ENCODE measurements around the gene BRD1.

The BRD1 gene

GRCh38 chr22:49793871-49794270 is 33.8 kb downstream of the BRD1 start:
- Histone ChIP-seq H3F3A (ENCODE audit: control insufficient read depth, insufficient read depth) (no peaks in the 10 kb centered on the region; the same call in 1 of the 2 replicates), H3K27me3 (ENCODE audit: control insufficient read depth, low read length) (no peaks in the 10 kb centered on the region), H3K4me1 (ENCODE audit: control insufficient read depth, low read length) (no peaks in the 10 kb centered on the region), H3K4me3 (ENCODE audit: low read length) (no peak overlapping the region), H3K79me2 (ENCODE audit: control insufficient read depth, low read length) (peaks cover 82% of the 10 kb centered on the region), H4K20me1 (ENCODE audit: control insufficient read depth, insufficient read depth, low read depth, low read length) (peaks cover 6% of the 10 kb centered on the region), H3K9me2 (replicated peaks; ENCODE audit: control insufficient read depth, low read length) (no peaks in the 10 kb centered on the region), H3K27ac (ENCODE audit: low read depth, low read length) (no peak overlapping the region), H3K9me3 (ENCODE audit: control insufficient read depth, insufficient read depth, low read length) (no peaks in the 10 kb centered on the region), H3K4me2 (ENCODE audit: low read length) (no peak overlapping the region), H3K36me3 (ENCODE audit: control insufficient read depth, low read length) (peaks cover 94% of the 10 kb centered on the region)
- no peak for TF ChIP-seq EZH2phosphoT487 (IDR thresholded peaks at IDR 0.05; ENCODE audit: borderline replicate concordance, low read length)
- TF ChIP-seq CTCF (IDR thresholded peaks at IDR 0.05; ENCODE audit: low read depth, low read length, poor library complexity, severe bottlenecking) = no peak

- peaks cover 84% of the 10 kb centered on the region for H3K79me2 ChIP-seq (ENCODE audit: control insufficient read depth, low read length)
- no peak overlapping the region for H3K4me2 ChIP-seq (ENCODE audit: low read length)
- H3K4me3 ChIP-seq (ENCODE audit: low read length) = no peak overlapping the region
- H3K27ac ChIP-seq (ENCODE audit: low read depth, low read length) = no peak overlapping the region
- H3K4me1 ChIP-seq (ENCODE audit: control insufficient read depth, low read length) = no peaks in the 10 kb centered on the region
- no peaks in the 10 kb centered on the region for H3K9me2 ChIP-seq (replicated peaks; ENCODE audit: control insufficient read depth, low read length)
- H3K9me3 ChIP-seq (ENCODE audit: control insufficient read depth, insufficient read depth, low read length) = no peaks in the 10 kb centered on the region
- peaks cover 6% of the 10 kb centered on the region for H4K20me1 ChIP-seq (ENCODE audit: control insufficient read depth, insufficient read depth, low read depth, low read length)
- no peaks in the 10 kb centered on the region for H3K27me3 ChIP-seq (ENCODE audit: control insufficient read depth, low read length)
- H3K36me3 ChIP-seq (ENCODE audit: control insufficient read depth, low read length) = peaks cover 94% of the 10 kb centered on the region
- H3F3A ChIP-seq (ENCODE audit: control insufficient read depth, insufficient read depth) = no peaks in the 10 kb centered on the region; the same call in 1 of the 2 replicates
- no peak for TF ChIP-seq CTCF (IDR thresholded peaks at IDR 0.05; ENCODE audit: low read depth, low read length, poor library complexity, severe bottlenecking)
- TF ChIP-seq EZH2phosphoT487 (IDR thresholded peaks at IDR 0.05; ENCODE audit: borderline replicate concordance, low read length) = no peak
These were observed 34.4 kb downstream of the BRD1 start for GRCh38 chr22:49793296-49793695.

- peaks cover 85% of the 10 kb centered on the region for H3K79me2 ChIP-seq (ENCODE audit: control insufficient read depth, low read length)
- H3K27ac ChIP-seq (ENCODE audit: low read depth, low read length) = no peak overlapping the region
- no peaks in the 10 kb centered on the region for H3K27me3 ChIP-seq (ENCODE audit: control insufficient read depth, low read length)
- no peak for TF ChIP-seq CTCF (IDR thresholded peaks at IDR 0.05; ENCODE audit: low read depth, low read length, poor library complexity, severe bottlenecking)
- no peak for TF ChIP-seq EZH2phosphoT487 (IDR thresholded peaks at IDR 0.05; ENCODE audit: borderline replicate concordance, low read length)
- H3K4me3 ChIP-seq (ENCODE audit: low read length) = no peak overlapping the region
- no peaks in the 10 kb centered on the region; the same call in 1 of the 2 replicates for H3F3A ChIP-seq (ENCODE audit: control insufficient read depth, insufficient read depth)
- no peaks in the 10 kb centered on the region for H3K9me2 ChIP-seq (replicated peaks; ENCODE audit: control insufficient read depth, low read length)
- no peak overlapping the region for H3K4me2 ChIP-seq (ENCODE audit: low read length)
- H4K20me1 ChIP-seq (ENCODE audit: control insufficient read depth, insufficient read depth, low read depth, low read length) = peaks cover 6% of the 10 kb centered on the region
- no peaks in the 10 kb centered on the region for H3K9me3 ChIP-seq (ENCODE audit: control insufficient read depth, insufficient read depth, low read length)
- peaks cover 94% of the 10 kb centered on the region for H3K36me3 ChIP-seq (ENCODE audit: control insufficient read depth, low read length)
- no peaks in the 10 kb centered on the region for H3K4me1 ChIP-seq (ENCODE audit: control insufficient read depth, low read length)
These were observed 35.6 kb downstream of the BRD1 start for GRCh38 chr22:49792107-49792506.

Measured in DOHH2 (cell line).